Stimulated activated CD4-positive, alpha-beta T cell treated with anti-CD3 and anti-CD28 coated beads, Interleukin-4, amount 100 ng/mL, for 24 hours (primary cell): Measurements from ENCODE around the gene PSMA5.

Experiments used
- DNase-seq: peaks from one replicate; pipeline ENCODE4 v3.0.0-alpha.2; 2020

PSMA5 gene

DNA sequence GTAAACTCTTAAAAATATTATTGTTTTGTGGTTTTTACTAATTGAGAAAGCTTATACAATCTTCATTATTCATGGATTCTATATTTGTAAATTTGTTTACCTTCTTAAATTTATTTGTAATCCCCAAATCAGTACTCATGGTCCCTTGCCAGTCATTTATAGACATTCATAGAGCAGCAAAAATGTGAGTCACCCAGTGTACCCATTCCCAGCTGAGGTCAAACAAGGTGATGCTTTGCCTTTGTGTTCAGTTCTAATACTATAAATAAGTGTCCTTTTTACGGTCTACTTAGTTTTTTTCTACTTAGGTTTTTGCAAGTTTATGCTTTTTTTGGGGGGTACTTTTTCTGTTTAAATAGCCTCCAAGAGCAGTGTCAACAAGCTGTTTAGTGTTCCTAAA, 64.6 kb downstream of the PSMA5 start:
- DNase-seq = no peak

DNA sequence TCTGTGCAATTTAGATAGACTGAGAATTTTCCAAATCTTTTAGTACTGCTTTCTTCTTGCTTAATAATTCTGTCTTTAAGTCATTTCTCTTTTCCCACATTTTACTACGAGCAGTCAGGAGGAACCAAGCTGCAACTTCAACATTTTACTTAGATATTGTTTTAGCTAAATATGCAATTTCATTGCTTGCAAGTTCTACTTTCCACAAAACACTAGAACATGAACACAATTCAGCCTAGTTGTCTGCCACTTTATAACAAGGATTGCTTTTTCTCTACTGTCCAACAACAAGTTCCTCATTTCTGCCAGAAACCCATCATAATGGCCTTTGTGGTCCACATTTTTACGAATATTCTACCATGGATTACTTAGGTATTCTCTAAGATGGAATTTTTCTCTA, 65.2 kb downstream of the PSMA5 start:
- DNase-seq = no peak

DNA sequence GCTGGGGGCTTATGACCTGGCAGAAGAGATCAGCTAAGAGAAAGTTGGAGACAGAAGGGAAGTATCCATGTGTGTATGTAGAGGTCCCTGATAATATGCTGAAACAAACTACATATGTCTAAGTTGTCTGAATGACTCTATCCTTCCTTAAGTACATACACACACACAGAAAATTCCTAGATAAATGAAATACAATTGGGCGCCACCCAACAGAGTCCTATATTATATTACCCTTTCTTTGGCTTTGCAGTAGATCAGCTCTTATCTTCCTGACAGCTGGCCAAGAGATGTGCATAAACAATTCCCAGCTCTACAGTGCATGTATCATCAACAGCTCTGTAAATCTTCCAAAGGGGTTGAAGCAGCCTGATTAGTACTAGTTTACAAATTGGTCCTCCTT, 68.6 kb downstream of the PSMA5 start:
- DNase-seq = no peak

DNA sequence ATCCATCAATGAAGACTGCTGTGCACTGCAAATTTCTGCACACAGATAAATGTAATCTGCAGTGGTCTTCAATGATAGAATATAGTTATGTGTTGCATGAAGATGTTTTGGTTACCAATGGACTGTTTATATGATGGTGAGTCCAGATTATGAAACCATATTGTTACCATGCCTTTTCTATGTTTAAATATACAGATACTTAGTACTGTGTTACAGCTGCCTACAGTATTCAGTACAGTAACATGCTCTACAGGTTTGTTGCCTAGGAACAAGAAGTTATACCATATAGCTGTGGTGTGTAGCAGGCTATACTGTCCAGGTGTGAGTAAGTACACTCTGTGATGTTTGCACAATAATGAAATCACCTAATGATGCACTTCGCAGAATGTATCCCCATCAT, 69.3 kb downstream of the PSMA5 start:
- no peak for DNase-seq

DNA sequence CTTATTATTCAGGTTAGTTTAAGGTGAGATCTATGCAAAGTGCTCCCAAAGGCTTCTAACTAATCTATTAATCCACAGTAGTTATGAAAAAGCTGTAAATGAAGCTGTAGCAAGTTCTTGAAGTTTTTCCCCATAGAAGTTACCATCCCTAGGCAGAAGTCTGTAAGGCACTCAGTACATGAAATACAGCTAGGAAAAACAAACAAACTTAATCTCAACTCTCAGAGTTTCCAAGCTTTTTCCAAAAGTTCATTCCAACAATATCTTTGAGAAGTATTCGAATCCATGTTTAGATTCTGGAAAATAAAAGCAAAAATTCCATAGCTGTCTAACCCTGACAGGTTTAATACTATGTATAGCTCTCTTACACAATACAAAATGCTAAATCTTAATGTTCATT, 69.7 kb downstream of the PSMA5 start:
- DNase-seq = no peak

DNA sequence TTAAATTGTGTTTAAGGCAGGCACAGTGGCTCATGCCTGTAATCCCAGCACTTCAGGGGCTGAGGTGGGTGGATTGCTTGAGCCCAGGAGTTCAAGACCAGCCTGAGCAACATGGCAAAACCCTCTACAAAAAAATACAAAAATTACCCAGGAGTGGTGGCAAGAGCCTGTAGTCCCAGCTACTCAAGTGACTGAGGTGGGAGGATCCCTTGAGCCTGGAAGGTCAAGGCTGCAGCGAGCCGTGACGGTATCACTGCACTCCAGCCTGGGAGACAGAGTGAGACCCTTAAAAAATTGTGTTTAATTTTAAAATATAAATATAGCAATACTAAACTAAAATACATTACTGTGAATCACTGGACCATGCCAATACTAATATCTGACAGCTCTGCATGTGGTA, 71.3 kb downstream of the PSMA5 start:
- no peak for DNase-seq

DNA sequence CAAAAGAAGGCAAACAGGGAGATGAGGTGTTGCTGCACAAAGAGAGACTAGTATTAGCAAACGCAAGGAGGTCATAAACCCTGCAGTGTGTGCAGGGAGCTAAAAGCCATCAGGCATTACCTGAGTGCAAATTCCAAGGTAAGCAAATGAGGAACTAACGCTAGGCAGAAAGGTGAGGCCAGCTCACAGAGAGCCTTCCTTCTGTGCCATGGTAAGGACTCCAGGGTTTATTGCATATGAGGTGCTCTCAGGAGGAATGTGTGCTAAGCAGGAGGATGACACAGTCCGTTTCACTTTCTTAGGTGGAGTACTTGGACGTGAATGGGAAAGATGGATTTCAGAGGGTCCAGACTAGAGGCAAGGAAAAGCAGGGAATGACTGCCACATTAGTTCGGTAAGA, 74.8 kb downstream of the PSMA5 start:
- DNase-seq = no peak

DNA sequence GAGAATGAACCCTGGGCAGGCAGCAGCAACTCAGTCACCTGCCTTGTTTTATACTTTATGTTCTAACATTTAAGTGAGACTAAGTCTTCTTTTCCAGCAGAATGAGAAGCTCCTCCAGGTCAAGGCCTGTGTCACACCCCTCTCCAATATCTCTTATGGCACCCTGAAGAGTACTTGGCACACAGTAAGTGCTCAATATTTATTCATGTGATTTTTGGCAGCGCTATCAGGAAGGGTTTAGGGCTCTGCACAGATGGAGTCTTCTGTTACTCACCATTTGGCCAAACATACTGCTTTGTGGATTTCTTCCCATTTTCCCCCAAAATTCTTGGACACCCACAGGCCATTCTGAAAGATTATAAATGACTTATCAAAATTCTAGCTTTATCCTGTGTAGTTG, 75.6 kb downstream of the PSMA5 start:
- no peak for DNase-seq

DNA sequence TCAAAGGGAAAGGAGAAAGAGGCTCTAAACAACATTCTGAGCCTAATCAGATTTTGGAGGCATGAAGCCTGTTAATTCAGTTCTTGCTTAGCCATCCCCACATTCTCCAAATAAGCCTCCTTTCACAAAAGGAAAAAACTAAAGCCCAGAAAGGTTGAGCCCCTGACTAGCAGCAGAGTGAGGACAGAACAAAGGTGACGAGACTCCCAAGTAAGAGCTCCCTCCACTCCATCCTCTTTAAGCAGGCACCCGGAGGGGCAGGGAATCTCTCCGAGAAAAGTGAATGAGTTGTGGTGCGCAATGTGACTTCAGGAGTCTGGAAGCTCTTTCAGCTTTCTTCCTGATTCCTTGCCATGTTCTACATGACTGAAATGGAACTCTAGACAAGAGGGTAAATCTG, 76.1 kb downstream of the PSMA5 start:
- no peak for DNase-seq
